Measurements from ENCODE around the gene KIF19. TPM values are rescaled to one million over a fixed set of nuclear protein-coding genes. Genes with fewer than 3 reads are reported as not detected.

KIF19 gene
- total RNA-seq, 2 donors from 2014 or later: 0.36 to 0.62 TPM

GRCh38 chr17:74332763-74333283 is 6.8 kb downstream of the KIF19 start:
- Histone ChIP-seq H3K36me3 (no peaks in the 10 kb centered on the region), H3K4me1 (replicated peaks) (no peaks in the 10 kb centered on the region), H3K27me3 (replicated peaks; ENCODE audit: insufficient read depth) (no peaks in the 10 kb centered on the region), H3K9me3 (no peaks in the 10 kb centered on the region), H3K4me3 (no peak overlapping the region), H3K27ac (no peak overlapping the region)
- WGBS: 35% methylated on average over 11 of the region's 11 CpGs
- TF ChIP-seq CTCF (IDR thresholded peaks at IDR 0.05): no peak
- TF ChIP-seq POLR2A (IDR thresholded peaks at IDR 0.05): no peak
- no peak for TF ChIP-seq POLR2AphosphoS5 (IDR thresholded peaks at IDR 0.05)
- no peak for DNase-seq (ENCODE audit: low spot score)
- intact Hi-C loops (cut with DNase I): no loop called here

- TF ChIP-seq POLR2AphosphoS5 (IDR thresholded peaks at IDR 0.05) (no peak), POLR2A (IDR thresholded peaks at IDR 0.05) (no peak), CTCF (IDR thresholded peaks at IDR 0.05) (no peak)
- WGBS: 83% methylated on average over 2 of the region's 2 CpGs
- H3K36me3 ChIP-seq: no peaks in the 10 kb centered on the region
- no peak overlapping the region for H3K27ac ChIP-seq
- H3K4me3 ChIP-seq: no peak overlapping the region
- no peaks in the 10 kb centered on the region for H3K4me1 ChIP-seq (replicated peaks)
- H3K27me3 ChIP-seq (replicated peaks; ENCODE audit: insufficient read depth): peaks cover 5% of the 10 kb centered on the region
- H3K9me3 ChIP-seq: no peaks in the 10 kb centered on the region
- intact Hi-C loops (cut with DNase I): no loop called here
- DNase-seq (ENCODE audit: low spot score): no peak
These were observed 8.5 kb downstream of the KIF19 start for GRCh38 chr17:74334393-74335039.

- H3K4me3 ChIP-seq: no peak overlapping the region
- no peaks in the 10 kb centered on the region for H3K36me3 ChIP-seq
- H3K27me3 ChIP-seq (replicated peaks; ENCODE audit: insufficient read depth): peaks cover 5% of the 10 kb centered on the region
- no peaks in the 10 kb centered on the region for H3K9me3 ChIP-seq
- intact Hi-C loops (cut with DNase I): no loop called here
- no peak for DNase-seq (ENCODE audit: low spot score)
- H3K4me1 ChIP-seq (replicated peaks): no peaks in the 10 kb centered on the region
- no peak for TF ChIP-seq POLR2A (IDR thresholded peaks at IDR 0.05)
- no peak for TF ChIP-seq CTCF (IDR thresholded peaks at IDR 0.05)
- no peak for TF ChIP-seq POLR2AphosphoS5 (IDR thresholded peaks at IDR 0.05)
- 88% methylated on average over 5 of the region's 5 CpGs for WGBS
- no peak overlapping the region for H3K27ac ChIP-seq
These were observed 9.6 kb downstream of the KIF19 start for GRCh38 chr17:74335529-74336062.

DNA sequence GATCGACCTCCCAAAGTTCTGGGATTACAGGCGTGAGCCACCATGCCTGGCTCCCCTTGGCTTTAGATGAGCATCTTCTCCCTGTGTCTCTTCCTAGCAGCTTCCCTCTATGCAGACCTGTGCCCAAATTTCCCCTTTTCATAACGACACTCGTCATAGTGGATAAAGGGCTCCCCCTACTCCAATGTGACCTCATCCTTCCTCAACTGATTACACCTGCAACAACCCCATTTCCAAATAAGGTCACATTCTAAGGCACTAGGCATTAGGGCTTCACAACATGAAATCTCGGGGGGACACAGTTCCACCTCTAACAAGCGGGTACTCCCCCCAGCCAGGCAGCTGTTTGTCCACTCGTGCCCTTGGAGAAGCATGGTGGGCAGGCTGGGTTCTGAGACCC is 10.3 kb downstream of the KIF19 start:
- Histone ChIP-seq H3K27me3 (replicated peaks; ENCODE audit: insufficient read depth) (peaks cover 5% of the 10 kb centered on the region), H3K36me3 (no peaks in the 10 kb centered on the region), H3K27ac (no peak overlapping the region), H3K4me3 (no peak overlapping the region), H3K4me1 (replicated peaks) (no peaks in the 10 kb centered on the region), H3K9me3 (no peaks in the 10 kb centered on the region)
- intact Hi-C loops (cut with DNase I): no loop called here
- WGBS: 78% methylated on average over 7 of the region's 7 CpGs
- TF ChIP-seq POLR2A (IDR thresholded peaks at IDR 0.05): no peak
- no peak for TF ChIP-seq CTCF (IDR thresholded peaks at IDR 0.05)
- no peak for TF ChIP-seq POLR2AphosphoS5 (IDR thresholded peaks at IDR 0.05)
- no peak for DNase-seq (ENCODE audit: low spot score)
